Gastroesophageal sphincter (tissue), 3 donors: Measurements from ENCODE around the gene SIGLEC10.
"Not testable (repeated sequence)": the region's sequence is repeated elsewhere in the genome, so short reads cannot be mapped to it uniquely, and the experiment has no call there.

ENCODE experiments used
- POLR2AphosphoS5 ChIP-seq: sonication (generic); formaldehyde crosslinking; IDR thresholded peaks from one replicate; pipeline ENCODE4 v1.6.1; 2017; ENCODE audit warnings: antibody characterized with exemption
- TF ChIP-seq, protein P1 (sequence below), 4 experiments: fragments of 200-600 bp in 2 of 4; fragments of 450-650 bp in 2 of 4; sonication (generic) in 1 of 4; IDR thresholded peaks; one replicate each; pipeline ENCODE4 v1.5.1; 2017 to 2019; ENCODE audit warnings: antibody characterized with exemption in 4 of 4, mild to moderate bottlenecking in 2 of 4, moderate library complexity in 2 of 4

DNA sequence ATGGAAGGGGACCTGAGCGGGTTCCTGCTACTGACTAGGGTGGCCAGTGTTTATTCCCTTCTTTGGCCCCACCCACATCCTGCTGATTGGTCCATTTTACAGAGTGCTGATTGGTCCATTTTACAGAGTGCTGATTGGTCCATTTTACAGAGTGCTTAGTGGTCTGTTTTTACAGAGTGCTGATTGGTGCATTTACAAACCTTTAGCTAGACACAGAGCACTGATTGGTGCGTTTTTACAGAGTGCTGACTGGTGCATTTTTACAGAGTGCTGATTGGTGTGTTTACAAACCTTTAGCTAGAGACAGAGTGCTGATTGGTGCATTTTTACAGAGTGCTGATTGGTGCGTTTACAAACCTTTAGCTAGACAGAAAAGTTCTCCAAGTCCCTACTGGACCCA, 30.1 kb upstream of the SIGLEC10 start:
- not testable (repeated sequence) for TF ChIP-seq POLR2AphosphoS5
- TF ChIP-seq, protein P1, sequence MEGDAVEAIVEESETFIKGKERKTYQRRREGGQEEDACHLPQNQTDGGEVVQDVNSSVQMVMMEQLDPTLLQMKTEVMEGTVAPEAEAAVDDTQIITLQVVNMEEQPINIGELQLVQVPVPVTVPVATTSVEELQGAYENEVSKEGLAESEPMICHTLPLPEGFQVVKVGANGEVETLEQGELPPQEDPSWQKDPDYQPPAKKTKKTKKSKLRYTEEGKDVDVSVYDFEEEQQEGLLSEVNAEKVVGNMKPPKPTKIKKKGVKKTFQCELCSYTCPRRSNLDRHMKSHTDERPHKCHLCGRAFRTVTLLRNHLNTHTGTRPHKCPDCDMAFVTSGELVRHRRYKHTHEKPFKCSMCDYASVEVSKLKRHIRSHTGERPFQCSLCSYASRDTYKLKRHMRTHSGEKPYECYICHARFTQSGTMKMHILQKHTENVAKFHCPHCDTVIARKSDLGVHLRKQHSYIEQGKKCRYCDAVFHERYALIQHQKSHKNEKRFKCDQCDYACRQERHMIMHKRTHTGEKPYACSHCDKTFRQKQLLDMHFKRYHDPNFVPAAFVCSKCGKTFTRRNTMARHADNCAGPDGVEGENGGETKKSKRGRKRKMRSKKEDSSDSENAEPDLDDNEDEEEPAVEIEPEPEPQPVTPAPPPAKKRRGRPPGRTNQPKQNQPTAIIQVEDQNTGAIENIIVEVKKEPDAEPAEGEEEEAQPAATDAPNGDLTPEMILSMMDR (IDR thresholded peaks at IDR 0.05), result not testable (repeated sequence)
